ENCODE measurements around the gene SLC24A4.

GRCh38 chr14:92384461-92385133 is 61.6 kb downstream of the SLC24A4 start:
- TF ChIP-seq POLR2AphosphoS5 (IDR thresholded peaks at IDR 0.05; ENCODE audit: low read depth) (no peak), CTCF (IDR thresholded peaks at IDR 0.05; ENCODE audit: insufficient read depth, low read length) (no peak)
